Measurements from ENCODE around the gene SLC9A3.

Gene SLC9A3

GRCh38 chr5:483434-484140 lies 40.7 kb downstream of the SLC9A3 start:
- Histone ChIP-seq H3K27ac (ENCODE audit: low read length) (no peak overlapping the region), H3K9ac (ENCODE audit: low read depth, low read length) (no peak overlapping the region), H4K20me1 (ENCODE audit: insufficient read depth, low read length) (0 out of 2 replicates have a peak, but pooled peaks cover 2% of the 10 kb centered on the region), H3K4me1 (ENCODE audit: insufficient read depth, low read length) (no peaks in the 10 kb centered on the region), H2AFZ (ENCODE audit: low read depth, low read length) (no peak overlapping the region), H3K79me2 (ENCODE audit: insufficient read depth, low read length) (no peaks in the 10 kb centered on the region), H3K27me3 (ENCODE audit: insufficient read depth, low read length, poor library complexity) (no peaks in the 10 kb centered on the region), H3K9me3 (ENCODE audit: insufficient read depth, low read length, severe bottlenecking) (no peaks in the 10 kb centered on the region), H3K4me3 (ENCODE audit: low read depth in 1 of 2, low read length in 2 of 2) (no peak overlapping the region), H3K36me3 (ENCODE audit: insufficient read depth, low read length) (no peaks in the 10 kb centered on the region), H3K4me2 (ENCODE audit: insufficient read depth, low read length) (no peak overlapping the region)
- ATAC-seq (ENCODE audit: insufficient read depth, low read depth) (0 out of 3 replicates have a peak, but pooled peaks have one; percentile 11), DNase-seq (no peak)
- TF ChIP-seq EZH2 (IDR thresholded peaks at IDR 0.05; ENCODE audit: borderline replicate concordance, low read depth, low read length, severe bottlenecking) (no peak), CTCF (IDR thresholded peaks at IDR 0.05; ENCODE audit: borderline replicate concordance, extremely low read depth, low read length, poor library complexity, severe bottlenecking) (no peak)

GRCh38 chr5:483011-483410 lies 41.2 kb downstream of the SLC9A3 start:
- 0 out of 2 replicates have a peak, but pooled peaks cover 2% of the 10 kb centered on the region for H4K20me1 ChIP-seq (ENCODE audit: insufficient read depth, low read length)
- DNase-seq: no peak
- H3K9ac ChIP-seq (ENCODE audit: low read depth, low read length): no peak overlapping the region
- H3K9me3 ChIP-seq (ENCODE audit: insufficient read depth, low read length, severe bottlenecking): no peaks in the 10 kb centered on the region
- no peaks in the 10 kb centered on the region for H3K79me2 ChIP-seq (ENCODE audit: insufficient read depth, low read length)
- no peaks in the 10 kb centered on the region for H3K4me1 ChIP-seq (ENCODE audit: insufficient read depth, low read length)
- no peak overlapping the region for H3K27ac ChIP-seq (ENCODE audit: low read length)
- H3K4me3 ChIP-seq (ENCODE audit: low read depth in 1 of 2, low read length in 2 of 2): no peak overlapping the region
- H3K36me3 ChIP-seq (ENCODE audit: insufficient read depth, low read length): no peaks in the 10 kb centered on the region
- H2AFZ ChIP-seq (ENCODE audit: low read depth, low read length): no peak overlapping the region
- TF ChIP-seq EZH2 (IDR thresholded peaks at IDR 0.05; ENCODE audit: borderline replicate concordance, low read depth, low read length, severe bottlenecking) (no peak), CTCF (IDR thresholded peaks at IDR 0.05; ENCODE audit: borderline replicate concordance, extremely low read depth, low read length, poor library complexity, severe bottlenecking) (no peak)
- H3K27me3 ChIP-seq (ENCODE audit: insufficient read depth, low read length, poor library complexity): no peaks in the 10 kb centered on the region
- H3K4me2 ChIP-seq (ENCODE audit: insufficient read depth, low read length): no peak overlapping the region
- no peak for ATAC-seq (ENCODE audit: insufficient read depth, low read depth)

GRCh38 chr5:482506-482905 lies 41.7 kb downstream of the SLC9A3 start:
- Histone ChIP-seq H3K79me2 (ENCODE audit: insufficient read depth, low read length) (no peaks in the 10 kb centered on the region), H3K27ac (ENCODE audit: low read length) (no peak overlapping the region), H2AFZ (ENCODE audit: low read depth, low read length) (no peak overlapping the region), H3K4me3 (ENCODE audit: low read depth in 1 of 2, low read length in 2 of 2) (no peak overlapping the region), H4K20me1 (ENCODE audit: insufficient read depth, low read length) (peaks cover 6% of the 10 kb centered on the region; the same call in 1 of the 2 replicates), H3K4me2 (ENCODE audit: insufficient read depth, low read length) (no peak overlapping the region), H3K36me3 (ENCODE audit: insufficient read depth, low read length) (no peaks in the 10 kb centered on the region), H3K27me3 (ENCODE audit: insufficient read depth, low read length, poor library complexity) (no peaks in the 10 kb centered on the region), H3K4me1 (ENCODE audit: insufficient read depth, low read length) (no peaks in the 10 kb centered on the region), H3K9me3 (ENCODE audit: insufficient read depth, low read length, severe bottlenecking) (no peaks in the 10 kb centered on the region), H3K9ac (ENCODE audit: low read depth, low read length) (no peak overlapping the region)
- DNase-seq (no peak), ATAC-seq (ENCODE audit: insufficient read depth, low read depth) (no peak)
- TF ChIP-seq EZH2 (IDR thresholded peaks at IDR 0.05; ENCODE audit: borderline replicate concordance, low read depth, low read length, severe bottlenecking): no peak
- no peak for TF ChIP-seq CTCF (IDR thresholded peaks at IDR 0.05; ENCODE audit: borderline replicate concordance, extremely low read depth, low read length, poor library complexity, severe bottlenecking)

Data from DND-41 (cell line).